OCI-LY7 (cell line): ENCODE results near the gene GP5.

Source experiments
- CTCF ChIP-seq: fragments of 200-600 bp; sonication (generic); conservative IDR thresholded peaks from 2 replicates; pipeline ENCODE4 v1.5.1; 2014; ENCODE audit warnings: mild to moderate bottlenecking, antibody characterized with exemption, low read length, moderate library complexity, mixed read lengths
- EZH2phosphoT487 ChIP-seq: fragments of 200-600 bp; sonication (generic); IDR thresholded peaks from 2 replicates; pipeline ENCODE4 v1.6.1; 2018; ENCODE audit warnings: low read depth, borderline replicate concordance, mild to moderate bottlenecking, mixed run types, antibody characterized with exemption, low read length, moderate library complexity, mixed read lengths

- no peak for TF ChIP-seq CTCF
- TF ChIP-seq EZH2phosphoT487 = no peak
Measured at GRCh38 chr3:194355379-194355778, 43.7 kb downstream of the GP5 start.
